ENCODE measurements around the gene PIAS2. TPM values are rescaled to one million over a fixed set of nuclear protein-coding genes. Genes with fewer than 3 reads are reported as not detected.

PIAS2 gene
- total RNA-seq, 1 donor from 2014 or later = 24.5 TPM

GRCh38 chr18:46950064-46950656, 32.9 kb upstream of the PIAS2 start:
- peaks cover 2% of the 10 kb centered on the region for H3K9me3 Mint-ChIP-seq (ENCODE audit: unreplicated experiment)
- H3K27me3 Mint-ChIP-seq (ENCODE audit: unreplicated experiment) = peaks cover 1% of the 10 kb centered on the region
- no peak for DNase-seq

GRCh38 chr18:46946656-46947282, 29.5 kb upstream of the PIAS2 start:
- no peaks in the 10 kb centered on the region for H3K4me1 Mint-ChIP-seq (ENCODE audit: low read depth, unreplicated experiment)

More at GRCh38 chr18:46950064-46950656, 32.9 kb upstream of the PIAS2 start:
- H3K4me3 Mint-ChIP-seq (ENCODE audit: unreplicated experiment) = no peak overlapping the region
- no peak overlapping the region for H3K27ac Mint-ChIP-seq (ENCODE audit: unreplicated experiment)
- no peaks in the 10 kb centered on the region for H3K36me3 Mint-ChIP-seq (ENCODE audit: unreplicated experiment)
- no peaks in the 10 kb centered on the region for H3K4me1 Mint-ChIP-seq (ENCODE audit: low read depth, unreplicated experiment)
- TF ChIP-seq CTCF (IDR thresholded peaks at IDR 0.05; ENCODE audit: partially characterized antibody, unreplicated experiment) = peak; percentile 48

GRCh38 chr18:46942646-46943045, 25.3 kb upstream of the PIAS2 start:
- Mint-ChIP-seq H3K27ac (ENCODE audit: unreplicated experiment) (no peak overlapping the region), H3K36me3 (ENCODE audit: unreplicated experiment) (no peaks in the 10 kb centered on the region), H3K4me3 (ENCODE audit: unreplicated experiment) (no peak overlapping the region), H3K9me3 (ENCODE audit: unreplicated experiment) (no peaks in the 10 kb centered on the region), H3K4me1 (ENCODE audit: low read depth, unreplicated experiment) (no peaks in the 10 kb centered on the region), H3K27me3 (ENCODE audit: unreplicated experiment) (no peaks in the 10 kb centered on the region)
- no peak for TF ChIP-seq CTCF (IDR thresholded peaks at IDR 0.05; ENCODE audit: partially characterized antibody, unreplicated experiment)
- no peak for DNase-seq

More at GRCh38 chr18:46946656-46947282, 29.5 kb upstream of the PIAS2 start:
- H3K27ac Mint-ChIP-seq (ENCODE audit: unreplicated experiment) = no peak overlapping the region
- H3K27me3 Mint-ChIP-seq (ENCODE audit: unreplicated experiment) = no peaks in the 10 kb centered on the region
- no peaks in the 10 kb centered on the region for H3K36me3 Mint-ChIP-seq (ENCODE audit: unreplicated experiment)
- no peak overlapping the region for H3K4me3 Mint-ChIP-seq (ENCODE audit: unreplicated experiment)
- DNase-seq = peak; percentile 91
- no peak for TF ChIP-seq CTCF (IDR thresholded peaks at IDR 0.05; ENCODE audit: partially characterized antibody, unreplicated experiment)
- H3K9me3 Mint-ChIP-seq (ENCODE audit: unreplicated experiment) = no peaks in the 10 kb centered on the region

- H3K27me3 Mint-ChIP-seq (ENCODE audit: unreplicated experiment) = no peaks in the 10 kb centered on the region
- H3K9me3 Mint-ChIP-seq (ENCODE audit: unreplicated experiment) = no peaks in the 10 kb centered on the region
- no peak overlapping the region for H3K27ac Mint-ChIP-seq (ENCODE audit: unreplicated experiment)
- H3K4me1 Mint-ChIP-seq (ENCODE audit: low read depth, unreplicated experiment) = no peaks in the 10 kb centered on the region
- no peaks in the 10 kb centered on the region for H3K36me3 Mint-ChIP-seq (ENCODE audit: unreplicated experiment)
- no peak for DNase-seq
- no peak for TF ChIP-seq CTCF (IDR thresholded peaks at IDR 0.05; ENCODE audit: partially characterized antibody, unreplicated experiment)
- no peak overlapping the region for H3K4me3 Mint-ChIP-seq (ENCODE audit: unreplicated experiment)
These were observed 22.8 kb upstream of the PIAS2 start for GRCh38 chr18:46939998-46940571.

Measured in glutamatergic neuron (in vitro differentiated cells).